ENCODE measurements around the gene INO80. TPM values are rescaled to one million over a fixed set of nuclear protein-coding genes. Genes with fewer than 3 reads are reported as not detected.
"Not testable (repeated sequence)": the region's sequence is repeated elsewhere in the genome, so short reads cannot be mapped to it uniquely, and the experiment has no call there.

INO80 gene
- total RNA-seq, 2 experiments from 2014 or later, result 22.2 to 25.1 TPM

DNA sequence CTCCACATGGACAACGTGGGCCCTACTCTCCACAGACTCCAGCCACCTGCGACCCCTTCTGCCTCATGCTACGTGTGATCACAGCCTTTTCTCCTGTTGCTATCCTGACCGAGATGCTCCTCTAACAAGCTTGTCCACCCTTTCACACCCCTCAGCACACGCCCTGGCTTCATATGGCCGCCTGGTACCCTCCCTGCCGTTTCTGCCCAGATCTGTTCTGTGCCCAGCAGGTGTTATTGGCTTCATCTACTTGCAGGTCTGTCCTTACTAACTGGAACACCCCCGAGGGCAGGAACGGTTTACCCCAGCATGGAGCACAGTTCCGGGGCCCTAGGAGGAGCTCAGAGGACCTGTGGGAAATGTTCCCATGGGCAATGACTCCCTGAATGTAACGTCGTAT lies 152.9 kb downstream of the INO80 start:
- ATAC-seq (no peak), DNase-seq (no peak)
- Mint-ChIP-seq H3K36me3 (ENCODE audit: low read depth) (no peaks in the 10 kb centered on the region), H3K27ac (no peak overlapping the region), H3K4me3 (no peak overlapping the region), H3K9me3 (ENCODE audit: low read depth) (no peaks in the 10 kb centered on the region), H3K4me1 (no peaks in the 10 kb centered on the region), H3K27me3 (no peaks in the 10 kb centered on the region)
- ChIA-PET CTCF (interaction anchor here (1.0 to 1.6 kb wide), 5 partner anchors 9 to 69 kb away, joined by 3 to 7 read pairs (median 4); partner anchors contain the start of genes CHAC1 and VPS18), POLR2A (interaction anchor here (1.4 kb wide), 1 partner anchor 10 kb away, joined by 4 read pairs; the partner anchor contains the start of gene CHAC1)
- intact Hi-C loops (cut with DNase I, micrococcal nuclease), result no loop called here

DNA sequence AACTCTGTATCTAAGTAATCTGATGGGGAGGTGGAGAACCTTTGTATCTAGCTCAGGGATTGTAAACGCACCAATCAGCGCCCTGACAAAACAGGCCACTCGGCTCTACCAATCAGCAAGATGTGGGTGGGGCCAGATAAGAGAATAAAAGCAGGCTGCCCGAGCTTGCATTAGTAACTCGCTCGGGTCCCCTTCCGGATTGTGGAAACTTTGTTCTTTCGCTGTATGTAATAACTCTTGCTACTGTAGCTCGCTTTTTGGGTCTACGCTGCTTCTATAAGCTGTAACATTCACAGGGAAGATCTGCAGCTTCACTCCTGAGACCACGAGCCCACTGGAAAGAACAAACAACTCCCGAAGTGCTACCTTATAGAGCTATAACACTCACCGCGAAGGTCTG lies 153.8 kb downstream of the INO80 start:
- CTCF ChIA-PET, result interaction anchor here (0.8 to 1.6 kb wide), 7 partner anchors 8 to 1309 kb away, joined by 3 to 7 read pairs (median 3); partner anchors contain the start of genes CHAC1 and VPS18
- intact Hi-C loops (cut with DNase I, micrococcal nuclease); H3K4me1 Mint-ChIP-seq; H3K27me3 Mint-ChIP-seq; H3K27ac Mint-ChIP-seq; DNase-seq; H3K36me3 Mint-ChIP-seq (ENCODE audit: low read depth); H3K4me3 Mint-ChIP-seq; H3K9me3 Mint-ChIP-seq (ENCODE audit: low read depth); ATAC-seq: not testable (repeated sequence)
- POLR2A ChIA-PET, result interaction anchor here (0.6 to 1.4 kb wide), 3 partner anchors 9 to 144 kb away, joined by 4 to 12 read pairs (median 4); partner anchors contain the start of gene CHAC1

DNA sequence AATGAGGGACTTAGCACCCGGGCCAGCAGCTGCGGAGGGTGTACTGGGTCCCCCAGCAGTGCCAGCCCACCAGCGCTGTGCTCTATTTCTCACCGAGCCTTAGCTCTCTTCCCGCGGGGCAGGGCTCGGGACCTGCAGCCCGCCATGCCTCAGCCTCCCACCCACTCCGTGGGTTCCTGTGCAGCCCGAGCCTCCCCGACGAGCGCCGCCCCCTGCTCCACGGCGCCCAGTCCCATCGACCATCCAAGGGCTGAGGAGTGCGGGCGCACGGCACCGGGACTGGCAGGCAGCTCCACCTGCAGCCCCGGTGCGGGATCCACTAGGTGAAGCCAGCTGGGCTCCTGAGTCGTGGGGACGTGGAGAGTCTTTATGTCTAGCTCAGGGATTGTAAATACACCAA lies 154.3 kb downstream of the INO80 start:
- H3K27ac Mint-ChIP-seq; H3K36me3 Mint-ChIP-seq (ENCODE audit: low read depth); ATAC-seq; H3K9me3 Mint-ChIP-seq (ENCODE audit: low read depth); intact Hi-C loops (cut with DNase I, micrococcal nuclease); H3K4me3 Mint-ChIP-seq; H3K4me1 Mint-ChIP-seq; DNase-seq; H3K27me3 Mint-ChIP-seq: not testable (repeated sequence)
- ChIA-PET POLR2A (interaction anchor here (0.6 kb wide), 1 partner anchor 145 kb away, joined by 4 read pairs; no protein-coding TSS in a partner anchor), CTCF (interaction anchor here (1.6 kb wide), 1 partner anchor 9 kb away, joined by 7 read pairs; the partner anchor contains the start of gene CHAC1)

DNA sequence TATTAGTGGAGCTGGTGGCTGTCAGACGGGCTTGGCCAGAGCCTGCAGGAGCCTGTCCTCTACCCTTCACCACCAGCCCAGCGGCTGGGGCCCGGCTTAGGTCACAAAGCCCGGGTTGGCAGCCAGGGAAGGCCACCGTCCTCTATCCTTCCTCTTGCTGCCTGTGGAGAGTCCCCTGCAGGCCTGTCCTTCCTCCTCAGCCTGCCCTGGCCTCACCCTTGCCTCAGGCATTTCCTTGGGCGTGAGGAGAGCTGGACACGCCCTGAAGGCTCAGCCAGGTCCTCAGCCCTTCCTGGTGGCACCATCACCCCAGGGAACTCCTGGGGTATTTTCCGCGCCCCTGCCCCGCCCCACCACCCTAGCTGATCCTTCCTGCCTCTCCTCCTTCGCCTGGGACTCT lies 155.2 kb downstream of the INO80 start:
- H3K27ac Mint-ChIP-seq, result no peak overlapping the region
- ATAC-seq (no peak), DNase-seq (no peak)
- peaks cover 10% of the 10 kb centered on the region for H3K36me3 Mint-ChIP-seq (ENCODE audit: low read depth)
- no peaks in the 10 kb centered on the region for H3K27me3 Mint-ChIP-seq
- CTCF ChIA-PET, result no interaction called here
- H3K4me3 Mint-ChIP-seq, result no peak overlapping the region
- peaks cover 6% of the 10 kb centered on the region for H3K4me1 Mint-ChIP-seq
- POLR2A ChIA-PET, result no interaction called here
- no peaks in the 10 kb centered on the region for H3K9me3 Mint-ChIP-seq (ENCODE audit: low read depth)
- intact Hi-C loops (cut with DNase I, micrococcal nuclease), result no loop called here

DNA sequence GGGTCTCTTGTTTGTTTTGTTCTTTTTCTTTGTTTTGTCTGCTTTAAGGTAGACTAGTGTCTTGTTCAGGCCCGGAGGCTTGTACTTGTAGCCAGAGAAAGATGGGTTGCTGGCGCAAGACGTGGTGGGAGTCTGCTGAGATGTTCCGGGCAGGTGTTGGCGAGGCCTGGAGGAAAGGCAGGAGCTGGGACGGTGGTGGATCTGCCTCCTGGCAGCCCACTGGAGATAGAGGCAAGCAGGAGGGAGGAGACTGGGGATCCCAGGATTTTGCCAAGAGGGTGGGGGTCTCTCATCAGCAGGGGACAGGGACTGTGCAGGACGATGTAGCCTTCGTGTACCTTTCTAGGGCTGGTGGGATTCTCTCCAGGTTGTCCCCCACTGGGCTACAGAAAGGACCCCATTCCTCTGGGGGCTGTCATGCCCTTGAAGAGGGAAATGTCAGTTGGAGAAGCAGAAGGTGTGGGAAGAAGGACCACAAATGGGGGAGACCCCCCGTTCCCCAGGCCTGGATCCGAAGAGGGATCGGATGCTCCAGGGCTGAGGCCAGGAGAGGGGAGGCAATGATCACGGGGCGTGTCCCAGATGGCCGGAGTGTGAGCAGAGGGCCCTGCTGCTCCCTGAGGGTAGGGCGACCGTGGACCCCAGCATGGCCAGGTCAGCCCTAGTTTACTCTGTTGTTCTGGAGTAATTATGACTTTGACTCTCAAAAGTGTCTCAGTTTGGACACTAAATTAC lies 155.8 kb downstream of the INO80 start:
- DNase-seq, result no peak
- Mint-ChIP-seq H3K36me3 (ENCODE audit: low read depth) (peaks cover 12% of the 10 kb centered on the region), H3K27me3 (no peaks in the 10 kb centered on the region), H3K9me3 (ENCODE audit: low read depth) (no peaks in the 10 kb centered on the region), H3K4me1 (peaks cover 7% of the 10 kb centered on the region), H3K27ac (no peak overlapping the region), H3K4me3 (no peak overlapping the region)
- ATAC-seq, result no peak
- ChIA-PET CTCF (interaction anchor here (0.6 kb wide), 1 partner anchor 139 kb away, joined by 5 read pairs; no protein-coding TSS in a partner anchor), POLR2A (no interaction called here)
- intact Hi-C loops (cut with DNase I, micrococcal nuclease), result no loop called here

DNA sequence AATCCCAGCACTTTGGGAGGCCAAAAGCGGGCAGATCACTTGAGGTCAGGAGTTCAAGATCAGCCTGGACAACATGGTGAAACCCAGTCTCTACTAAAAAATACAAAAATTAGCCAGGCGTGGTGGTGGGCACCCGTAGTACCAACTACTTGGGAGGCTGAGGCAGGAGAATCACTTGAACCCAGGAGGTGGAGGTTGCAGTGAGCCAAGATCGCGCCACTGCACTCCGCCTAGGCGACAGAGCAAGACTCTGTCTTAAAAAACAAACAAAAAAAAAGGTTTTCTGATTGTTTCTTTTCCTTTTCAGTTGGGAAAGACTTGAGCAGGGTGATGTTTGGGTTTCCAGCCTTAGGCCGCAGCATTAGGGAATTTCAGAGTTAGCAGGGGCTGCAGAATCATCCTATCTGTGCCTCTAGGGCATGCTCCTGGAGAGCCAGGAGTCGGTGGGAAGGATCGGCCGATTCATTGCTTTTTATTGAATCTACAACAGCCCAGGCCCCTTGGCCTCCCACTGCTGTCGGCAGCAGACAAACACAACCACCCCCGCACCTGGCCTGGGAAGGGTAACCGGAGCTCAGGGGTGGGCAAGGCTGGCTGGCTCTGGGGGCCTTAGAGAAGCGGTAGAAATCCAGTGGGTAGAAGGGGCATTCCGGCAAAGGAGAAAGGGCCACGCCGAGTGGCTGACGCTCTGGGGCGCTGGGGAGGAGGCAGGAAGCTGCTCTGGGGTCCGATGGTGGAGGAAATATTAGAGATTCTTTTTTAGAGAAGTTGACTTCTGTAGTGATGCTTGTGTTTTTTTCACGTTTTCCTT lies 156.5 kb downstream of the INO80 start:
- ATAC-seq (no peak), DNase-seq (no peak)
- Mint-ChIP-seq H3K9me3 (ENCODE audit: low read depth) (no peaks in the 10 kb centered on the region), H3K27ac (no peak overlapping the region), H3K36me3 (ENCODE audit: low read depth) (peaks cover 20% of the 10 kb centered on the region), H3K4me3 (no peak overlapping the region), H3K27me3 (no peaks in the 10 kb centered on the region), H3K4me1 (peaks cover 12% of the 10 kb centered on the region)
- intact Hi-C loops (cut with DNase I, micrococcal nuclease), result no loop called here
- ChIA-PET POLR2A (interaction anchor here (0.6 kb wide), 1 partner anchor 162 kb away, joined by 3 read pairs; no protein-coding TSS in a partner anchor), CTCF (interaction anchor here (0.6 kb wide), 1 partner anchor 140 kb away, joined by 5 read pairs; no protein-coding TSS in a partner anchor)

DNA sequence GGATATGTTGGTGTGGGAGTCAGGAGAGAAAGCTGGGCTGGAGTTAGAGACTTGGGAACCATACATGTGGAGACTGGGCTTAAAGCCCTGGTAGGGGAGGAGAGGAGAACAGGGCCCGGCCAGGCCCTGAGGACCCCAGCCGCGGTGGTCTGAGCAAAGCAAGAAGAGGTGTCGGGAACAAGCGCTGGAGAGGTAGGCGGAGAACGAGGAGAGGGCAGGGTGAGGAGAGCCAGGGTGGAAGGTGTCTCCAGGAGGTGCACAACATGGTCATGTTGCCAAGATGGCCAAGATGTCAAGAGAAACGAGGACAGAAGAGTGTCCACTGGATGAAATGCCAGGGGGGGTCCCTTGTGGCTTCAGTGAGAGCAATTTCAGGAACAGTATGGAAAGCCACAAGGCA lies 157.4 kb downstream of the INO80 start:
- DNase-seq (no peak), ATAC-seq (no peak)
- no peak overlapping the region for H3K27ac Mint-ChIP-seq
- H3K27me3 Mint-ChIP-seq, result no peaks in the 10 kb centered on the region
- H3K36me3 Mint-ChIP-seq (ENCODE audit: low read depth), result peaks cover 28% of the 10 kb centered on the region
- no peaks in the 10 kb centered on the region for H3K9me3 Mint-ChIP-seq (ENCODE audit: low read depth)
- intact Hi-C loops (cut with DNase I, micrococcal nuclease), result no loop called here
- peaks cover 20% of the 10 kb centered on the region for H3K4me1 Mint-ChIP-seq
- ChIA-PET CTCF (interaction anchor here (0.6 kb wide), 1 partner anchor 53 kb away, joined by 3 read pairs; no protein-coding TSS in a partner anchor), POLR2A (no interaction called here)
- no peak overlapping the region for H3K4me3 Mint-ChIP-seq

DNA sequence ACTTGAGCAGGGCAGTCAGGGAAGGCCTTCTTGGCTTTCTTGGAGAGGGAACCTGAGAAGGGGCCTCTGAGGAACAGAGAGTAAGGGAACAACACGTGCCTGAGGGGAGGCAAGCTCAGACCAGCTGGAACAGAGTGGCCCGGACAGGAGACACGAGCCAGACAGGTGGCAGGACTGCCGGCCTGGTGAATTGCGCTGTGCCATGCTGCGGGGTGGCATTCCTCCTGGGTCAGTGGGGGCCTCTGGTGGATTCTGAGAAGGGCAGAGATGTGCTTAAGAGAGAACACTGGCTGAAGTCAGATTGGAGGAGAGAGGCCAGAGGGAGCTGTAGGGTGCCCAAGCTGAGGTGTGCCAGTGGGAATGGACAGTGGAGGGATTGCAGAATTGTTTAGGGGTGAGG lies 157.9 kb downstream of the INO80 start:
- no peak for DNase-seq
- no peaks in the 10 kb centered on the region for H3K27me3 Mint-ChIP-seq
- no peaks in the 10 kb centered on the region for H3K9me3 Mint-ChIP-seq (ENCODE audit: low read depth)
- ChIA-PET POLR2A (no interaction called here), CTCF (no interaction called here)
- H3K4me1 Mint-ChIP-seq, result peaks cover 20% of the 10 kb centered on the region
- H3K27ac Mint-ChIP-seq, result no peak overlapping the region
- ATAC-seq, result no peak
- H3K4me3 Mint-ChIP-seq, result no peak overlapping the region
- intact Hi-C loops (cut with DNase I, micrococcal nuclease), result no loop called here
- peaks cover 30% of the 10 kb centered on the region for H3K36me3 Mint-ChIP-seq (ENCODE audit: low read depth)

DNA sequence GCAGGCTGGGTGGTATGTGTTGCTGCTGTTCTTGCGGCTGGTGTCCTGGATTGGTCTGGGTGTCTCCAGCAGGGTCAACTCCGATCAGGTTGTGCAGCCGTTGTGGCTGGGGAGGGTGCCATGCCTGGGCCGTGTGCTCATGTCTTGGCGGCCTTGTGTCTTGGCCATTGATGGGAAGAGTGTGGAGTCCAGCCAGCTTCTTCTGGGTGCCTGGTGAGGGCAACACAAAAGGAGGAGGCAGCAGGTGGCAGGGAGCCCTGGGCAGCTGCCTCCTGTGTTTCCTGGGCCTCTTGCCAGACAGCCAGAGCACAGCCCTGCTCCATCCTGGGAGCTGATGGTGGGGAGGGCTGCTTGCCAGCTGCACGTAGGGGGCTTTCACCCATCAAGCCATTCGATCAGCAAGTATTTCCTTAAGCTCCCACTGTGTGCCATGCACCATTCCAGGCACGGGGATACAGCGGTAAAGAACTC lies 158.5 kb downstream of the INO80 start:
- ChIA-PET CTCF (no interaction called here), POLR2A (interaction anchor here (0.9 kb wide), 1 partner anchor 15 kb away, joined by 3 read pairs; no protein-coding TSS in a partner anchor)
- H3K27ac Mint-ChIP-seq, result no peak overlapping the region
- H3K4me1 Mint-ChIP-seq, result peaks cover 20% of the 10 kb centered on the region
- H3K4me3 Mint-ChIP-seq, result no peak overlapping the region
- no peaks in the 10 kb centered on the region for H3K27me3 Mint-ChIP-seq
- intact Hi-C loops (cut with DNase I, micrococcal nuclease), result no loop called here
- ATAC-seq (no peak), DNase-seq (no peak)
- H3K9me3 Mint-ChIP-seq (ENCODE audit: low read depth), result no peaks in the 10 kb centered on the region
- peaks cover 31% of the 10 kb centered on the region for H3K36me3 Mint-ChIP-seq (ENCODE audit: low read depth)

DNA sequence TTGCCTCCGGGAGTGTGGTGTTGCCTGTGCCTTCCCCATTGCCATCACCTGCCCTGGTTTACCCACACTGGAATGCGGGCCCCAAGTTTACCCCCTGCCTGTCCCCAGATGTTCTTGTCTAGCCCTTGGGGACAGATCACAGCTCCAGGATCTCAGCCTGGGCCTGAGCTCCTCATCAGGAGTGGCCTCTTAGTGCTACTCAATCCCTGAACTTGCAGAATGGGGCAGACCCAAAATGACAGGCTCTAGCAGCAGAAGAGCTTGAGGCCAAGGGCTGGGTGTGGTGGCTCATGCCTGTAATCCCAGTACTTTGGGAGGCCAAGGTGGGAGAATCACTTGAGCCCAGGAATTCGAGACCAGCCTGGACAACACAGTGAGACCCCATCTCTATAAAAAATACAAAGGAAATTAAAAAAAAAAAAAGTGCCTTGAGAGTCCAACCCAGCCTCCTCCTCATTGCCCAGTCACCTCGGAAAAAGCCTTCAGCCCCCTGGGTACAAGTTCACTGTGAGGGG lies 159.0 kb downstream of the INO80 start:
- no peak for DNase-seq
- H3K27me3 Mint-ChIP-seq, result no peaks in the 10 kb centered on the region
- no peak overlapping the region for H3K27ac Mint-ChIP-seq
- intact Hi-C loops (cut with DNase I, micrococcal nuclease), result no loop called here
- ChIA-PET POLR2A (interaction anchor here (0.9 kb wide), 1 partner anchor 15 kb away, joined by 3 read pairs; no protein-coding TSS in a partner anchor), CTCF (interaction anchor here (0.7 to 1.2 kb wide), 2 partner anchors 17 to 48 kb away, joined by 3 to 4 read pairs; no protein-coding TSS in a partner anchor)
- ATAC-seq, result no peak
- H3K4me3 Mint-ChIP-seq, result no peak overlapping the region
- H3K36me3 Mint-ChIP-seq (ENCODE audit: low read depth), result peaks cover 31% of the 10 kb centered on the region
- no peaks in the 10 kb centered on the region for H3K9me3 Mint-ChIP-seq (ENCODE audit: low read depth)
- peaks cover 21% of the 10 kb centered on the region for H3K4me1 Mint-ChIP-seq

DNA sequence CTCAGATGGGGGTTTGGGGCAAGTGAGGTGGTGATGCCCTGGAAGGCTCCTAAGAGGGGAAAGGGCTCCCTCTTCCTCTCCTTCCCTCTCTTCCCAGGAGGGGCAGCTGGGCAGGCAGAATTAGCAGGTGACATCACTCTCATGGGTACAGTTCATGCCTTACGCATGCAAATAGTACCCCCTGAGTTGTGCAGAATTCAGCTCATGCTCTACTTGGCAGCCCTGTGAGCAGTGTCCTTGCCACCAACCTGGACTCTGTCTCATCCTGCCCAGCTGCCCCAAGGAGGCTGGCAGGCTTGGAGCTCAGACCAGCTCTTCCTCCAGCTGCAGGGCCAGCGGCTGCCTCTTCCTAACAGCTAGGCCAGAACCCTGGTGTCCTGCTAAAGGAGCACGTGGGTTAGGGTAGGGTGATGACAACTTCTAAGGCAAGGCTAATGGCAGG lies 159.5 kb downstream of the INO80 start:
- Mint-ChIP-seq H3K9me3 (ENCODE audit: low read depth) (no peaks in the 10 kb centered on the region), H3K36me3 (ENCODE audit: low read depth) (peaks cover 31% of the 10 kb centered on the region), H3K4me1 (peaks cover 25% of the 10 kb centered on the region), H3K27ac (peak overlapping the region; percentile 9), H3K27me3 (no peaks in the 10 kb centered on the region), H3K4me3 (peak overlapping the region; percentile 54)
- DNase-seq (no peak), ATAC-seq (no peak)
- intact Hi-C loops (cut with DNase I, micrococcal nuclease), result no loop called here
- ChIA-PET CTCF (interaction anchor here (0.7 to 1.2 kb wide), 7 partner anchors 9 to 100 kb away, joined by 3 to 4 read pairs (median 3); no protein-coding TSS in a partner anchor), POLR2A (interaction anchor here (0.6 to 0.9 kb wide), 2 partner anchors 14 to 996 kb away, joined by 3 to 5 read pairs; no protein-coding TSS in a partner anchor)

Data from activated CD4-positive, alpha-beta T cell treated with anti-CD3 and anti-CD28 coated beads for 36 hours (primary cell).